Hindlimb muscle (tissue), 1 donor: ENCODE results near the gene PMM1. TPM values are rescaled to one million over a fixed set of nuclear protein-coding genes. Genes with fewer than 3 reads are reported as not detected.
"Not testable (repeated sequence)": the region's sequence is repeated elsewhere in the genome, so short reads cannot be mapped to it uniquely, and the experiment has no call there.

Source experiments
- DNase-seq: peaks from one replicate; pipeline ENCODE4 v3.0.0-alpha.2; 2013
- polyA plus RNA-seq: library from polyadenylated mRNA; unstranded; fragments of 120-200 nt; gene quantifications from one replicate; pipeline ENCODE4 v1.2.1, GENCODE V29; 2013; ENCODE audit not compliant: insufficient read length

The PMM1 gene
- polyA plus RNA-seq, result 31.6 TPM

DNA sequence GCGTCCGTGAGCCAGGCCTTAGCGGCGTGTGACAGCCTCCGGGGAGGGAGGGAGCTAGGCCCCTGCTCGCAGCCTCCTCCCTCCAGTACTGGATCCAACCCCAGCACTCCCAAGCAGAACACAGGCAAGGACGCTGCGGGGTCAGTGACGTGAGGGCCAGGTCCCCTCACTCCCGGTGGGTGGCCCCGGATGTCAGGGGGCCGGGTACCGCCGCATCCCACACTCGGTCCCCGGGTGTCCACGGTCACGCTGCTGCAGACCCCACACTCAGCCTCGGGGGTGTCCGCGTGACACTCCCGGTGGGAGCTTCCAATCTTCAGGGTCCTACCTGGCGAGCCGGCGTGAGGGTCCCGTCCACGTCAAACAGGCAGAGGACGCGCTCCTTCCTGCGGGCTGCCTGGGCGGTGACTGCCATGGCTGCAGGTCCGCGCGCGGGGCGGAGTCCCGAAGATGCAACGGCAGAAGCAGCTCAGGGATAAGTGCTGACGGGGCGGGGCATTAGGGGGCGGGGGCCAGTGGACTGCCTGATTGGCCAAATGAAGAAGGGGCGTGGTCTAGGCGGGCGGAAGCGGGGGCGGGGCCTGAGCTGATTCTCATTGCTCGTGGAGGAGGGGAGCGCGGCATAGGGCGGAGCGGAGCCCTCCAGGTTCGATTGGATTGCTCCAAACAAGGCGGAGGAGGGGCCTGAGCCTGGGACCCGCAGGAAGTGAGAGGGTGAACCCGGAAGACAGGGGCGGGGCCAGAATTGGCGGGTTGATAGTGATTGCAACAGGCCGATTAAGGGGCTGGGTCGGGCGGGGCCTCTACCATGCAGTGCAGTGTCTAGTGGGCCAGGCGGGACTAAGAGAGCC lies at the start of gene PMM1:
TSS of gene PMM1 (minus strand) at position 450 of the 851 bp plus-strand sequence. CDS start at position 415, 35 bp downstream.
- peak; percentile 99 for DNase-seq

DNA sequence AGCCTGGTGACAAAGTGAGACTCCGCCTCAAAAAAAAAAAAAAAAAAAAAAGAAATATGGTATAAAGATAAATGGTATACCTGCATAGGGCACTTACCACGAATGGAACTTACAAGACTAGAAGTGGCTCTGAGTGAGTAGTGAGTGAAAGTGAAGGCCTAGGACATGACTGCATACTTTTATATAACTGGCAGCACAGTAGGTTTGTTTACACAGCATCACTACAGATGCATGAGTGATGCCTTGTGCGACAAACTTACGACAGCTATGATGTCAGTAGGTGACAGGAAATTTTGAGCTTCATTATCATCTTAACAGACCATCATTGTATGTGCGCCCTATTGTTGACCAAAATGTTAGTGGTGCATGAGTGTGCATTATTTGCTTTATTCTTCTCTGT lies 49.1 kb upstream of the PMM1 start:
- no peak for DNase-seq

DNA sequence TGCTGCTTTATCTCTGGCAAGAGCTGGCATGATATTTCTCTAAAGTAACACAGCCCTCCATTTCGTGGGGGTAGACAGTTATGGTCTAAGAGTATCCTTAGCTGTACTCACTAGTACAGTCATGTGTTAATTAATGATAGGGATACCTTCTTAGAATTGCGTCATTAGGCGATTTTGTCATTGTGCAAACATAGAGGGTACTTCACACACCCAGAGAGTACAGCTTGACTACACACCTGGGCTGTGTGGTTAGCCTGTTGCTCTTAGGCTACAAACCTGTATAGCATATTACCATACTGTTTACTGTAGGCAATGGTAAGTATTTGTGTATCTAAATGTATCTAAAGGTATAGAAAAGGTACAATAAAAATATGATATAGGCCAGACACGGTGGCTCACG lies 48.5 kb upstream of the PMM1 start:
- no peak for DNase-seq

DNA sequence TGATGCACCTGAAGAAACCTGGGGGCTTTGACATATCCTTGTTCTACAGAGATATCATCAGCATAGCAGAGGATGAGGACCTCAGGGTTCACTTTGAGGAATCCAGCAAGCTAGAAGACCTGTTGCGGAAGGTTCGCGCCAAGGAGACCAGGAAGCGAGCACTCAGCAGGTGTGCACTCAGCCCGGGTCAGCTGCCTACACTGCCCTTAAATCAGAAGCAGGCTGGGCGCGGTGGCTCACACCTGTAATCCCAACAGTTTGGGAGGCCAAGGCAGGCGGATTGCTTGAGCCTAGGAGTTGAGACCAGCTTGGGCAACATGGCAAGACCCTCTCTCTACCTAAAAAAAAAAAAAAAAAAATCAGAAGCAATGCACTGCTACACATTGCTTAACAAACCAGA lies 48.0 kb upstream of the PMM1 start:
- not testable (repeated sequence) for DNase-seq

DNA sequence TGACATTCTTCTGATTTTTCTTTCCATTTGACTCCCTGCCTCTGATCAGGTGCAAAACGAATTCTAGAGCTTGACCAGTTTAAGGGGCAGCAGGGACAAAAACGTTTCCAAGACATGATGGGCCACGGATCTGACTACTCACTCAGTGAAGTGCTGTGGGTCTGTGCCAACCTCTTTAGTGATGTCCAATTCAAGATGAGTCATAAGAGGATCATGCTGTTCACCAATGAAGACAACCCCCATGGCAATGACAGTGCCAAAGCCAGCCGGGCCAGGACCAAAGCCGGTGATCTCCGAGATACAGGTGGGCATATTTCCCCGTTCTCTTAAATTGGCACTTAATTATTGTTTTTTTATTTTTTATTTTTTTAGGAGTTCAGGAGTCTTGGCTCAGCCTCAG lies 46.8 kb upstream of the PMM1 start:
- DNase-seq, result no peak

DNA sequence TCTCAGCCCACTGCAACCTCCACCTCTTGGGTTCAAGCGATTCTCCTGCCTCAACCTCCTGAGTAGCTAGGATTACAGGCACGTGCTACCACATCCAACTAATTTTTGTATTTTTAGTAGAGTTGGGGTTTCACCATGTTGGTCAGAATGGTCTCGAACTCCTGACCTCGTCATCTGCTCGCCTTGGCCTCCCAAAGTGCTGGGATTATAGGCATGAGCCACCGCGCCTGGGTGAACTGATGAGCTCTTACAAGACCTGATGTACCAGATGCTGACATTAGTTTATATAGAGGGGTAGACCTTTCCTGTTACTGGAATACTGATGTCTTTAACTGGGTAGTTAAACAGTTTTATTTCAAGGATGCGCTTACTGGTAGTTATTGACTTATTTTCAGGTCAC lies 45.0 kb upstream of the PMM1 start:
- DNase-seq, result not testable (repeated sequence)

DNA sequence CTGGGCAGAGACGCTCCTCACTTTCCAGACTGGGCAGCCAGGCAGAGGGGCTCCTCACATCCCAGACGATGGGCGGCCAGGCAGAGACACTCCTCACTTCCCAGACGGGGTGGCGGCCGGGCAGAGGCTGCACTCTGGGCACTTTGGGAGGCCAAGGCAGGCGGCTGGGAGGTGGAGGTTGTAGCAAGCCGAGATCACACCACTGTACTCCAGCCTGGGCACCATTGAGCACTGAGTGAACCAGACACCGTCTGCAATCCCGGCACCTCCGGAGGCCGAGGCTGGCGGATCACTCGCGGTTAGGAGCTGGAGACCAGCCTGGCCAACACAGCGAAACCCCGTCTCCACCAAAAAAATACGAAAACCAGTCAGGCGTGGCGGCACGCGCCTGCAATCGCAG lies 42.0 kb upstream of the PMM1 start:
- DNase-seq, result not testable (repeated sequence)

DNA sequence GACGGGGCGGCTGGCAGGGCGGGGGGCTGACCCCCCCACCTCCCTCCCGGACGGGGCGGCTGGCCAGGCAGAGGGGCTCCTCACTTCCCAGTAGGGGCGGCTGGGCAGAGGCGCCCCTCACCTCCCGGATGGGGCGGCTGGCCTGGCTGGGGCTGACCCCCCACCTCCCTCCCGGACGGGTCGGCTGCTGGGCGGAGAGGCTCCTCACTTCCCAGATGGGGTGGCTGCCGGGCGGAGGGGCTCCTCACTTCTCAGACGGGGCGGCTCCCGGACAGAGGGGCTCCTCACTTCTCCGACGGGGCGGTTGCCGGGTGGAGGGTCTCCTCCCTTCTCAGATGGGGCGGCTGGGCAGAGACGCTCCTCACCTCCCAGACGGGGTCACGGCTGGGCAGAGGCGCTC lies 41.5 kb upstream of the PMM1 start:
- DNase-seq, result not testable (repeated sequence)

DNA sequence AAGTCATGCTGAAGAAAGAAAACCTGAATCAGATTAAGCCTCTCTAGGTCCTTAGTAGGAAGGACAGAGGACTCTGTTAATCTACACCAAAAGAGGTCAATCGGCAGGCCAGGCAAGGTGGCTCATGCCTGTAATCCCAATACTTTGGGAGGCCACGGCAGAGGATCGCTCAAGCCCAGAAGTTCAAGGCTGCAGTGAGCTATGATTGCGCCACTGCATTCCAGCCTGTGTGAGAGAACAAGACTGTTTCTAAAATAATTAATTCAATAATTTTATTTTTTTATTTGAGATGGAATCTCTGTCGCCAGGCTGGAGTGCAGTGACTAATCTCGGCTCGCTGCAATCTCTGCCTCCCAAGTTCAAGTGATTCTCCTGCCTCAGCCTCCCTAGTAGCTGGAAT lies 35.9 kb upstream of the PMM1 start:
- no peak for DNase-seq

DNA sequence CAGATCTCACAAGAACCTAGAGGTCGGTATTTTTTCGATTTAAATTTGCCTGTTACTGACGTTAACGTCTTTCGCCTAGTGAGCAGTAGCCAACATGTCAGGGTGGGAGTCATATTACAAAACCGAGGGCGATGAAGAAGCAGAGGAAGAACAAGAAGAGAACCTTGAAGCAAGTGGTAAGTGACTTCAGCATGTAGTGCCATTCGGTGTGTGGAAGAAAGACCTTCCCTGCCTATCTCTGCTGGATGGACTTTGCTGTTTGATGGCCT lies 32.2 kb upstream of the PMM1 start:
- no peak for DNase-seq

DNA sequence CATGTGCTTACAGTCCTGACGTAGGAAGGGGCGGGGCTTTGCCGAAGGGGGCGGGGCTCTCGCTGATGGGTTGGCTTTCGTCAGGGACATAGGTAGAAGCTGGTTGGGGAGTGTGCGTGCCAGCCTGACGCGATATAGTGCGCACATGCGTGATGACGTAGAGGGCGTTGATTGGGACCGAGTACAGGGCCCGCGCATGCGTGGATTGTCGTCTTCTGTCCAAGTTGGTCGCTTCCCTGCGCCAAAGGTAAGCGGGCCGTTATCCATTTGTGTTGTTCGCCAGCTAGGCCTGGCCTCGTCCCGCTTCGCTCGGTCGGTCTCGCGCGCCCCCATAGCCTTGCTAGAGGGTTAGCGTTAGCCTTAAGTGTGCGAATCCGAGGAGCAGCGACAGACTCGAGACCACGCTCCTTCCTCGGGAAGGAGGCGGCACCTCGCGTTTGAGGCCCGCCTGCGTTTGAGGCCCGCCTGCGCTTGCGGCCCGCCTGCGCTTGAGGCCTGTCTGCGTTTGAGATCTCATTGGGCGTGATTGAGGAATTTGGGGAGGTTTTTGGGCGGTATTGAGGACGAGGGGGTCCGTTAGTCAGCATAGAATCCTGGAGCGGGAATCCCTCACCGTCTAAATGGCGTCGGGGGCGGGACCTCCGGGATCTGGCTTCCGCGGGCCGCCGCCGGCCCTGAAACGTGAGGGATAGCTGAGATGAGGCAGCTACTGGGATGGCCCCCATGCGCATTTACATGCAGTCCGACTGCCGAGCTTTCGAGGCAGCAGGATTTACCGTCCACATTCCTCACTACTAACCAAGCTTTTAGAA lies 31.7 kb upstream of the PMM1 start, which contains the start of gene XRCC6:
TSS of gene XRCC6 (plus strand) at position 197 of the 812 bp plus-strand sequence. CDS start 710 bp downstream, outside the sequence.
- DNase-seq, result peak; percentile 100

DNA sequence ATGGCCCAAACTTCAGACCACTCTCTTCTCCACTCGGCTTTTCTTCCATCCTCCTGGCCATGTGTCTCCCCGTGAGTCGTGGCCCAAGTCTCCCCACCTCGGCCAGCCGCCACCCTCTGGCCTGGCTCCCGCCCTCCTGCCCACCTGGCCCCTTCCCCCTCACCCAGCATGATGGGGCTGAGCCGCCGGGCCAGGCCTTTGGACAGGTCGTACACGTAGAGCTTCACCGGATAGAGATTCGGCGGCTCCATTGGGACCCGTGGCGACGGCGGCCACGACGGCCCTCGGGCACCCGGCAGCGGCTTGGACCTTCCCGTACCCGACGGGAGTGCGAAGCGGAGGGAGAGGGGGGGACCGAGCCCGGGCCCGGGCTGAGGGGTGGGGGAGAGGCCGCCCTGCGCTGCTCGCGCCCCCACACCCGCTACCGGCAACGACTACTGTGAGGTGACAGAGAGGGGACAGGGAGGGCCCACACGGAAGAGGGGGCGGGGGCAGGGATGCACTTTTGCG lies 31.0 kb upstream of the PMM1 start, which contains the start of gene DESI1:
TSS of gene DESI1 (minus strand) at position 455 of the 510 bp plus-strand sequence. CDS start at position 251, 204 bp downstream.
- DNase-seq, result peak; percentile 41

DNA sequence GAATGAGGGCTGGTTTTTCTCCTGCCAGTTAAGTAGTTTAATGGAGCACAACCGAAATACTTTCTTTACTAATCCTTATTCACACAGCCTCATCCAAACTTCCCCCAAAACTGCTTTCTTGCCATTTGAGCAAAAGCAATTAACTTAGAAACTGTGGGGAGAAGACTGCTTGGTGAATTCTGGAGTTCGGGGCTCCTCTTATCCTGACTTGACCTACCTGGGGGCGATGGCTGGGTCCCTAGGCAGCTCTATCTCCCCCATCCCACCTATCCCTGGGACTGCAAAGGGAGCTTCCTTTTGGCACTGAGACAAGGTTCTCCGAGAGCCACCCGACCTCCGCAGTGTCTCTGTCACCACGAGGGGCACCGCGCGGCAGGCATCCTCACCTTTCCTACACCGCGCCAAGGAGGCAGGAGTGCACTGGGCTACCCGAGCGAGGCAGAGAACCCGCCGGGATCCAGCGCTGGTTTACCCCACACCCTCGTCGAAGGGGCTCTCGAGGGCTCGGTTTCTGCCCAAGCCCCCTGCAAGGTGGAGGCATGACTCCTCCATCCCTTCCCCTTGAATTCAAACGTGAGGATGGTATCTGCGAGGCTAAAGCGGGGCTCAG lies 30.4 kb upstream of the PMM1 start:
- DNase-seq, result no peak

DNA sequence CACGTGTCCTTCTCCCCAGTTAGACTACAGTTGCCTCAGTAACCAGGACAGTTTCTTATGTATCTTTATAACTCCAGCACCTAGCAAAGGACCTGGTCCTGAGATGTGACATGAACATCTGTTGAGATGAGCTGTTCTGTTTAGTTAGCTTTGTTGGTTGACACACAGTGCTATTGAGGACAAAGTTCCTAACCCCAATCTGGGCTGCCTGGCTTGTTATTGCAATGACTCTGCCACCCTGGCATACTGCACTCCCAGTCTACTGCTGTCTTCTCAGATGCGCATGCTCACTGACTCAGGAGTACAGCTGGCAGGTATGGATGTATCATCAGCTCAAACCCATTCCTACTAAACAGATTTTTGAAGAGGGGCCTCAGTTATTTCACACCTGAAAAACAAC lies 23.8 kb upstream of the PMM1 start:
- DNase-seq, result no peak

DNA sequence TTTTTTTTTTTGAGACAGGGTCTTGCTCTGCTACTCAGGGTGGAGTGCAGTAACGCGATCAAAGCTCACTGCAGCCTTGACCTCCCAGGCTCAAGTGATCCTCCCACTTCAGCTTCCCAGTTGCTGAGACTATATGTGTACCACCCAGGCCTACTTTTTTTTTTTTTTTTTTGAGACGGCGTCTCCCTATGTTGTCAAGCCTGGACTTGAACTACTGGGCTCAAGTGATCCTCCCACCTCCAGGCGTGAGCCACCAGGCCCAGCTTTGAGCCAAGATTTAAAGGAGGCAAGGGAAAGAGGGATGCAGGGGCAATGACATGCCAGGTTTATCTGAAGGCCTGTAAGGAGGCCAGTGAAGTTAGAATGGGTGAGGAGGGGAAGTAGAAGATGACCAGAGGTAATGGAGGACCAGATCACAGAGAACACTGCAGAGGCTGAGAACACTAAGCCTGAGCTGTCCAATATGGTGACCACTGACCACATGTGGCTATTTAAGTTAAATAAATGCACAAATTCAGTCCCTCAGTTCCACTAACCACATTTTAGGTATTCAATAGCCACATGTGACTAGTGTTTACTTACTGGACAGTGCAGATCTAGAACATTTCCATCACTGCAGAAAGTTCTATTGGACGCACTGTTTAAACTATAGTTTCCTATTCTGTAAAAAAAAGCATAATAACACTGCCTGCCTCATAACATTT lies 23.1 kb upstream of the PMM1 start:
- no peak for DNase-seq

DNA sequence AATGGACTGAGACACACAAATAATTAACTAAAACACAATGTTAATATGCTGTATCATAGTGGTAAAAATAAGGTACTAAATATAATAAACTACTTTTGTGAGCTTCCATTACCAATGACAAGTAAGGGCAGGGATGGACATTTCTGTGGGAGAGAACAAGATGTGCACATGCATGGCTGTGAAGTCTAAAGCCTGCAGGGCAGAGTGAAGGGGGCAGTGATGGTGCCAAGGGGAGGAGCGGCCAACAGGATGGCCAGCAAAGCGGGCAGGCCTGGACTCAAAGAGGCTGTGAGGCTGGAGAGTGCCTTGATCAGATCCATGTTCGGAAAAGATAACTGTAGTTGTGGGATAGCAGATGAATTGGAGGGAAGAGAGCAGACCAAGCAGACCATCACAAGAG lies 18.7 kb upstream of the PMM1 start:
- DNase-seq, result no peak

DNA sequence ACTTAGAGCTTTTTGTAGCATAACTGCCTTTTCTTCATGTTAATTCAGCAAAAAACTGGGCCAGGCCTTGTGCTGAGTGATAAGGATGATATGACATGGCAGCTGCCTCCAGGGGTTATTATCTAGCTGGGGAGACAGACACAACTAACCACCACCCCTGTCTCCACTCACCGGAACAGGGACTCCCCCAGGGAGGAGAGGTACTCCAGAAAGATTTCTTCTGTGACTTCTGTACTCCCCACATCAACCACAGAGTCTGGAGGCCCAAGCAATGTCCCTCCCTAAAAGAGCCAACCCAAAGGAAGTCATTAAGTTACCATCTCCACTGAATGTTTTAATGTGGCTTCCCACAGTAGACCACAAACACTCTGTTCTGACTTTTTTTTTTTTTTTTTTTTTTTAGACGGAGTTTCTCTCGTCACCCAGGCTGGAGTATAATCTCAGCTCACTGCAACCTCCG lies 14.3 kb upstream of the PMM1 start:
- no peak for DNase-seq

DNA sequence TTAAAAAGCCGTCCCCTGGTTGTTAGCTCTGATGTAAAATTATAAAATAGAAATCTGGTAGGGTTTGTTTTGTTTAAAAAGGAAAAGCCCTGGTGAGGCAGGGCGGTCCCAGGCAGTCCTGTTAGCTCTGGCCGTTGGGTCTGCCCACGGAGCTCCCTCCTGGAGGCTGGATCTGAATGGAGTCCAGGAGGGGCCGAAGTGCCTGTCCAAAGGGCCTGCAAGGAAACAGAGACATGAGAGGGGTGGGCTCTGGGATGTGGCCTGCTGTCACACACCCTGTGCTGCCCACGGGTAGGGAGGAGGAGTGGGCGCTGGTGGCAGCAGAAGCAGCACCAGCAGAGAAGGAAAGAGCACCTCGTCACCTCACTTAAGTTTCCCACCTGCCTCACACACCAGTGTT lies 11.3 kb upstream of the PMM1 start:
- DNase-seq, result no peak

DNA sequence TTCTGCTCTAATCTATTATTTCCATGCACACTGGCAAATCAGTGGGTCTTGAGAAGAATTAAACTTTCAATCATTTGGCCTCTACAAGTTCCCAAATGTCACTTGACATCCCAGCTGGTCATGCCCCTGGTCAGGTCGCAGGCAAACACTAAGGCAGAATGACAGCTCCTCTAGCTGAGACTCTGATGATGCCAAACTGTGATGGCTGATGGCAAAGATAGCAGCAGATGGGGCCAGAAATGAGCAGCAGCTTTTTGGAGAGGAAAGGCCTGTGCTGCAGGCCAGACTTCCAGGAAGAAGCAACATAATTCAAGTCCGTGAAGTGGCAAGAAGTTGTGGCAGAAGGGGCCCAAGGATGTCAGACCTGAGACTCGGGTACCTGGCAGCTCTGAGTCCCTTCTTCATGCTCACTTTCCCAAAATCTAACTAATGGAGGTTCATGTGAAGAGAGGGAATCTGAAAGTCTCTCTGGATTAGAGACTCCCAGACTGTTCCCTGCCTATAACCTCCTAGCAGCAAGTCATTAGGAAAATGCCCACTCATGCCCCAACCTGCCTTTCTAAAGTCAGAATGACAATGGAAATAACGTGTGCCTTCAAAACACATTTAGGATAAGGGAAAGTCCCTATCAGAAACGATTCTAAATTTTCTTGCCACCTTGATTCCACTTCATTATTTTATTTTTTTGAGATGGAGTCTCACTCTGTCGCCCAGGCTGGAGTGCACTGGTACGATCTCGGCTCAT lies 9.4 kb upstream of the PMM1 start:
- no peak for DNase-seq

DNA sequence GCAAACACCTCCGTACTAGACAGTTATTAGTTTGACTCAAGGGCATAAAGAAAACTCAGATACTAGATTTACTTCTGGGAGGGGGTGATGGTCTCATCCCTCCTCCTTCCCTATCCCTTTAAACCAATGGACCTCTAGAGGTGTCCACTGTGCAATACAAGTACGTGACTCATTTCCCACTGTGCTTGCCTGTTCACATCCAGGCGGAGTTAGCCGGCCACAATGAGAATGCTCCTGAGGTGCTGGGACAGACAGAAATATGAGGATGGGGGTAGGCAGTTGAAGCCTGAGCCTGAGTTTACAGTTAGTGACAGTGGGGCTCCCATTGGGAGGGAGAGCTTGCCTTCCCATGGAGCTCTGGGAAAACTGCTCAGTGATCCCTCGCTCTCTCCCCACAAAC lies 8.4 kb upstream of the PMM1 start:
- DNase-seq, result no peak

DNA sequence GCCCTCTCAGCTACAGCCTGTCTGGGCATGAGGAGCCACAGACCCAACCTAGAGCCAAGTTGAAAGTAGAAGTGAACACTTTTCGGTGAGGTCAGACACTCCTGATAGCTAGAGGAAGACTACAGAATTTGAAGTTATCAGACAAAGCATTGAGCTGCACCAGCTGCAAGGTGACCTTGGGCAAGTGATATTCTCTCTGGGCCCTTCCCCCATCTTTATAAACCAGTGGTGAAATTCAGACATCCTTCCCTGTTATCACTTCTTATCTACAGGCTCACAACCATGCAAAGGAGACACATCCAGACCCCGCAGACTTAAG lies 8.0 kb upstream of the PMM1 start:
- DNase-seq, result no peak
